ENCODE measurements around the gene IL36RN.

The IL36RN gene

GRCh38 chr2:113102133-113102532 lies 43.1 kb downstream of the IL36RN start:
- no peak for DNase-seq (ENCODE audit: low read depth, low spot score)

- no peak for DNase-seq (ENCODE audit: low read depth, low spot score)
These were observed 44.3 kb downstream of the IL36RN start for GRCh38 chr2:113103277-113103676.

GRCh38 chr2:113104054-113104611 lies 45.1 kb downstream of the IL36RN start:
- no peak for DNase-seq (ENCODE audit: low read depth, low spot score)

GRCh38 chr2:113105047-113105785 lies 46.2 kb downstream of the IL36RN start:
- DNase-seq (ENCODE audit: low read depth, low spot score) = no peak

GRCh38 chr2:113111121-113111520 lies 52.1 kb downstream of the IL36RN start:
- DNase-seq (ENCODE audit: low read depth, low spot score) = no peak

- DNase-seq (ENCODE audit: low read depth, low spot score) = no peak
These were observed 52.9 kb downstream of the IL36RN start for GRCh38 chr2:113111823-113112287.

GRCh38 chr2:113112441-113112840 lies 53.4 kb downstream of the IL36RN start:
- no peak for DNase-seq (ENCODE audit: low read depth, low spot score)

- DNase-seq (ENCODE audit: low read depth, low spot score) = no peak
These were observed 53.9 kb downstream of the IL36RN start for GRCh38 chr2:113112871-113113270.

- DNase-seq (ENCODE audit: low read depth, low spot score) = no peak
These were observed 54.8 kb downstream of the IL36RN start for GRCh38 chr2:113113807-113114206.
